GM12878 (cell line): ENCODE data around the gene TOMM34. TPM values are rescaled to one million over a fixed set of nuclear protein-coding genes. Genes with fewer than 3 reads are reported as not detected.

Experiments
- BACH1 ChIP-seq: fragments of 450-650 bp; IDR thresholded peaks from 2 replicates; pipeline ENCODE4 v1.6.1; 2017; ENCODE audit warnings: mild to moderate bottlenecking, borderline replicate concordance
- BHLHE40 ChIP-seq, 2 experiments: fragments of 450-650 bp in 1 of 2; IDR thresholded peaks; 2 replicates each; pipeline ENCODE4 v1.6.1; 2011 to 2017; ENCODE audit warnings: low read depth in 2 of 2, borderline replicate concordance in 1 of 2, improper control_type of control experiment in 1 of 2, low read length in 1 of 2, mild to moderate bottlenecking in 1 of 2
- CTCF ChIP-seq, 3 experiments: IDR thresholded peaks in 2 of 3; conservative IDR thresholded peaks in 1 of 3; 2 replicates each; pipeline ENCODE4 v1.5.1; 2011; ENCODE audit warnings: low read depth in 3 of 3, low read length in 3 of 3, mild to moderate bottlenecking in 3 of 3, control low read depth in 2 of 3, moderate library complexity in 2 of 3, inconsistent platforms in 1 of 3, mixed read lengths in 1 of 3; ENCODE audit not compliant: control insufficient read depth in 2 of 3, insufficient read depth in 1 of 3; ENCODE audit errors: extremely low read depth in 1 of 3
- DPF2 ChIP-seq: fragments of 450-650 bp; IDR thresholded peaks from 2 replicates; pipeline ENCODE4 v1.6.1; 2017; ENCODE audit warnings: mild to moderate bottlenecking
- E2F8 ChIP-seq: fragments of 450-650 bp; IDR thresholded peaks from 2 replicates; pipeline ENCODE4 v1.6.1; 2018; ENCODE audit warnings: mild to moderate bottlenecking, low read depth, moderate library complexity; ENCODE audit not compliant: partially characterized antibody
- E4F1 ChIP-seq: fragments of 450-650 bp; IDR thresholded peaks from 2 replicates; pipeline ENCODE4 v1.6.1; 2018; ENCODE audit warnings: borderline replicate concordance, mild to moderate bottlenecking; ENCODE audit not compliant: partially characterized antibody
- GABPA ChIP-seq: IDR thresholded peaks from 2 replicates; pipeline ENCODE4 v1.6.1; 2014; ENCODE audit warnings: antibody characterized with exemption, low read depth, mild to moderate bottlenecking, inconsistent platforms
- HDAC2 ChIP-seq: fragments of 200-600 bp; sonication (generic); IDR thresholded peaks from 2 replicates; pipeline ENCODE4 v1.6.1; 2017
- HDGF ChIP-seq: fragments of 450-650 bp; IDR thresholded peaks from 2 replicates; pipeline ENCODE4 v1.6.1; 2016; ENCODE audit warnings: antibody characterized with exemption
- IKZF1 ChIP-seq: fragments of 450-650 bp; conservative IDR thresholded peaks from 2 replicates; pipeline ENCODE4 v1.6.1; 2017; ENCODE audit warnings: antibody characterized with exemption, mild to moderate bottlenecking
- MYB ChIP-seq: fragments of 150-350 bp; IDR thresholded peaks from 2 replicates; pipeline ENCODE4 v1.6.1; 2014; ENCODE audit warnings: mild to moderate bottlenecking, low read depth, low read length, borderline replicate concordance
- NKRF ChIP-seq: fragments of 450-650 bp; conservative IDR thresholded peaks from 2 replicates; pipeline ENCODE4 v1.6.1; 2017; ENCODE audit warnings: mild to moderate bottlenecking, moderate library complexity
- NR2F1 ChIP-seq: fragments of 450-650 bp; conservative IDR thresholded peaks from 2 replicates; pipeline ENCODE4 v1.6.1; 2017; ENCODE audit warnings: mild to moderate bottlenecking
- PAX8 ChIP-seq: fragments of 450-650 bp; IDR thresholded peaks from 2 replicates; pipeline ENCODE4 v1.6.1; 2017; ENCODE audit warnings: mild to moderate bottlenecking, moderate library complexity
- POLR2AphosphoS2 ChIP-seq: IDR thresholded peaks from 2 replicates; pipeline ENCODE4 v1.6.1; 2011; ENCODE audit warnings: low read depth, mild to moderate bottlenecking, low read length, improper control_type of control experiment, moderate library complexity
- POLR2AphosphoS5 ChIP-seq: IDR thresholded peaks from 2 replicates; pipeline ENCODE4 v1.6.1; 2011; ENCODE audit warnings: mild to moderate bottlenecking, low read length, inconsistent platforms
- RBBP5 ChIP-seq: fragments of 200-600 bp; sonication (generic); conservative IDR thresholded peaks from 2 replicates; pipeline ENCODE4 v1.6.1; 2016
- RELA ChIP-seq: fragments of 450-650 bp; IDR thresholded peaks from 2 replicates; pipeline ENCODE4 v1.8.0; 2014; ENCODE audit warnings: borderline replicate concordance; ENCODE audit not compliant: partially characterized antibody
- RFX5 ChIP-seq: IDR thresholded peaks from 2 replicates; pipeline ENCODE4 v1.6.1; 2011; ENCODE audit warnings: low read depth, low read length, improper control_type of control experiment
- SMC3 ChIP-seq: IDR thresholded peaks from 2 replicates; pipeline ENCODE4 v1.6.1; 2011; ENCODE audit warnings: low read length, improper control_type of control experiment, borderline replicate concordance
- SREBF2 ChIP-seq: IDR thresholded peaks from 2 replicates; pipeline ENCODE4 v1.6.1; 2012; ENCODE audit warnings: mild to moderate bottlenecking, low read length
- polyA plus RNA-seq, 11 experiments: library from polyadenylated mRNA; depleted of rRNA in 4 of 11; unstranded in 6 of 11; stranded (reverse) in 5 of 11; fragments of >200 nt; fragmentation: Nextera tagmentation in 4 of 11; fragmentation: Illumina TruSeq in 1 of 11; extraction: Ambion mirVana in 4 of 11; extraction: Trizol in 1 of 11; gene quantifications; 1 replicate in 1 of 11; 2 replicates in 10 of 11; pipeline versions ENCODE4 v1.2.1 to v1.2.3, GENCODE V29; 2011 to 2016; ENCODE audit warnings: inconsistent platforms in 2 of 11, missing spikeins in 2 of 11, low read depth in 1 of 11
- total RNA-seq, 4 experiments: library from RNA; depleted of rRNA in 3 of 4; stranded (reverse); fragments of >200 nt in 3 of 4; fragmentation: Illumina TruSeq in 1 of 4; extraction: Trizol in 1 of 4; gene quantifications; 2 replicates each; pipeline versions ENCODE4 v1.2.1 to v1.2.3, GENCODE V29; 2013 to 2021

The TOMM34 gene
- total and polyA plus RNA-seq, 10 of the 15 experiments (the other 5 are each of a cell fraction or from before 2014, with no cell fraction given): 14.0 to 73.8 (median 43.9) TPM

- TF ChIP-seq E2F8 (peak; percentile 74), PAX8 (no peak), SMC3 (peak; percentile 35; the same call in 1 of the 2 replicates), SREBF2 (no peak), HDAC2 (no peak; the same call in 1 of the 2 replicates), NR2F1 (no peak; the same call in 1 of the 2 replicates), BHLHE40 (IDR thresholded peaks at IDR 0.05; ENCODE audit: borderline replicate concordance in 1 of 2, low read depth in 2 of 2, low read length in 1 of 2) (peak; percentile 89 to 94), GABPA (peak; percentile 82), RFX5 (no peak), HDGF (0 out of 2 replicates have a peak, but pooled peaks have one; percentile 66), BACH1 (peak; percentile 45; the same call in 1 of the 2 replicates), RELA (peak; percentile 48), CTCF (IDR thresholded peaks at IDR 0.05 in 2 of 3, conservative IDR thresholded peaks at IDR 0.05 in 1 of 3; ENCODE audit: control insufficient read depth in 2 of 3, extremely low read depth in 1 of 3, insufficient read depth in 1 of 3, low read depth in 3 of 3, low read length in 3 of 3) (peak; percentile 50 to 74 (median 59)), POLR2AphosphoS5 (peak; percentile 90), RBBP5 (no peak), IKZF1 (peak; percentile 76), E4F1 (peak; percentile 91), DPF2 (peak; percentile 77), NKRF (peak; percentile 73), POLR2AphosphoS2 (peak; percentile 76), MYB (0 out of 2 replicates have a peak, but pooled peaks have one; percentile 63)
Observed at GRCh38 chr20:44966030-44966961, 6.1 kb upstream of the TOMM34 start, which contains the start of gene STK4 (continued).
